COLO668 (cell line): Measurements from ENCODE around the gene RLBP1.

Source experiments
- DNase-seq: peaks from one replicate; lab custom pipeline; 2025; ENCODE audit not compliant: unreplicated experiment; lab: John Stamatoyannopoulos, UW

Gene RLBP1

GRCh38 chr15:89179966-89180875, 41.2 kb downstream of the RLBP1 start:
- DNase-seq: no peak

- no peak for DNase-seq
These were observed 42.9 kb downstream of the RLBP1 start for GRCh38 chr15:89178307-89178977.

GRCh38 chr15:89177633-89178306, 43.6 kb downstream of the RLBP1 start:
- DNase-seq: peak; percentile 54

GRCh38 chr15:89177116-89177515, 44.3 kb downstream of the RLBP1 start:
- no peak for DNase-seq

GRCh38 chr15:89175617-89176191, 45.7 kb downstream of the RLBP1 start:
- DNase-seq: no peak

- DNase-seq: no peak
These were observed 46.9 kb downstream of the RLBP1 start for GRCh38 chr15:89174476-89174875.

- DNase-seq: no peak
These were observed 48.5 kb downstream of the RLBP1 start for GRCh38 chr15:89172921-89173320.

GRCh38 chr15:89171136-89172072, 50.0 kb downstream of the RLBP1 start:
- DNase-seq: peak; percentile 60

- no peak for DNase-seq
These were observed 51.0 kb downstream of the RLBP1 start for GRCh38 chr15:89170364-89170763.

GRCh38 chr15:89168316-89168833, 53.0 kb downstream of the RLBP1 start:
- no peak for DNase-seq

- no peak for DNase-seq
These were observed 53.9 kb downstream of the RLBP1 start for GRCh38 chr15:89167267-89168176.

- DNase-seq: no peak
These were observed 55.7 kb downstream of the RLBP1 start for GRCh38 chr15:89165677-89166076.

- no peak for DNase-seq
These were observed 56.6 kb downstream of the RLBP1 start for GRCh38 chr15:89164712-89165211.

- no peak for DNase-seq
These were observed 57.9 kb downstream of the RLBP1 start for GRCh38 chr15:89163271-89164055.

- DNase-seq: no peak
These were observed 59.7 kb downstream of the RLBP1 start for GRCh38 chr15:89161666-89162065.
